ENCODE results near the gene ASTL. TPM values are rescaled to one million over a fixed set of nuclear protein-coding genes. Genes with fewer than 3 reads are reported as not detected.

The ASTL gene
- total RNA-seq, 1 donor from 2014 or later: 1.4 TPM

DNA sequence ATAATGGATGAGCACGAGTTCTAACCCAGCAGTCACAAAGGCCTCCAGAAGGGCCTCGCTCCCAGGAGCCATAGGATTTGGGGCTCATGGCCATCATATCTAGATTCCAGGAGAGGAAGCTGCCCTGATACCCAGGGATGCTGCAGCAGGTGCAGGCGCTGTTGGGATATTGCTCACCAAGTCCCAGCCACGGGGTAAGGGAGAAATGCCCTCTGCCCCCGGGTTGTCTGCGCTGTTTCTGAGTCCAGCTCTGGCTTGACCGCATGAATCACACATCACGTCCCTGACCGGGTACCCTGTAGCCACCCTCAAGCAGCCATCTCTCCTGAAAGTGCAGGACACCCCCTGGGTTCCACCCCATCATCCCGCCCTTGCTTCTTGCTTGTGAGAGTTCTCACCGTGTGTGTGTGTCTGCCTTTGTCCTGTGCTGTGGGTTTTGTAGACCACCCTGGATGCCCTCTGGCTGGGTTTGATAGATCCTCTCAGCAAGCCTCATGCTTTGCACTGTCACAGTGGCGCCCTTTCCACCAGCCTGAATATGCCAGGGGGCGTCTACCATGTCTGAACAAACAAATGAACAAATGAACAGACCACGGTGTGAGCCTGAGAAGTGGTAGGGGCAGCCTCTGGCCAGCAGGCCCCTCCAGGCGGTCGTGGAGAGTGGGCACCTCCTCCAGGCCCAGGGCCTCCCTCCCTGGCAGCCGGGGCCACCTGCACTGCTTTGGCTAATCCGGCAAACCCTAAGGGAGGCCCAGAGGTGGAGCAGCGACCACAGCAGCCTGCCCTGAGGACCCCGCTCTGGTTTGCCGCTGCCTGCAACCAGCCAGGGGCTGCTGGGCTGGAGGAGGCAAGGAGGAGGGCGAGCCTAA, 54.1 kb downstream of the ASTL start:
- no peak for DNase-seq (ENCODE audit: low spot score)

DNA sequence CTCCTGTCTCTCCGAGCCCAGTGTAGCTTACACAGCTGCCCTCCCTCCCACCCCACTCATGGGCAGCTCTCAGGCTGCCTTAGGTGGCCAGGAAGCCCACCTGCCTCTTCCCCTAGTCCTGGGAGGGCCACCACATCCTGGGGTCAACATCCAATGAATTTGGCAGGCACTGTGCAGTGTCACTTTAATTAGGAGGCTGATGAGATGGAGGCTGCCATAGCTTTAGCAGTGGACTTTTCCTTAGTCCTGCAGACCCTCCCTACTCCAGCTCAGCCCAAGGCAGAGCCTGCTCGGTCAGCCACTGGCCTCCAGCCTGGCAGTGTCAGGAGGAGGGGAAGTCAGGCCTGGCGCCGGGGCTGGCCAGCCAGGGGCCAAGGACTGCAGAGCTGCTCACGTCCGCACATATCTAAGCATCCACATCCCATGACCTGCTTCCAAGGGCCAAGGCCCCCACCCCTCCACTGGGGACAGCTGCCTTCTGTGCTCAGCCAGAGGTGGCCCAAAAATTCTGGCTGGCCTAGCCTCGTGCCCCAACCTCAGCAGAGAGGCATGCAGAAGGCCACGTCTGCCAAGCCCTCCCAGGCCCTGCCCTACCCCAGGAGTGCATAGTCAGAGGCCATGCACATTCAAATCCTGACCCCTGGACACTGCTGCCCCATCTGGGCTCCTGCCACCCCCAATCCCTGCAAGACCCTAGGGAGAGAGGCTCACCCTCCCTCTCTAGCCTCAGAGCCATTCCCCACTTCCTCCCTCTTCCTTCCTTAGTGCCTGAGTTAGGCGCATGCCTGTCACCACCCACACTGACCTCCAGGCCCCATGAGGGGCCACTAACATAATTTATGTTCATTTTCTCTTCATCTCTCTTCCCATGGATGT, 55.0 kb downstream of the ASTL start:
- DNase-seq (ENCODE audit: low spot score): no peak

DNA sequence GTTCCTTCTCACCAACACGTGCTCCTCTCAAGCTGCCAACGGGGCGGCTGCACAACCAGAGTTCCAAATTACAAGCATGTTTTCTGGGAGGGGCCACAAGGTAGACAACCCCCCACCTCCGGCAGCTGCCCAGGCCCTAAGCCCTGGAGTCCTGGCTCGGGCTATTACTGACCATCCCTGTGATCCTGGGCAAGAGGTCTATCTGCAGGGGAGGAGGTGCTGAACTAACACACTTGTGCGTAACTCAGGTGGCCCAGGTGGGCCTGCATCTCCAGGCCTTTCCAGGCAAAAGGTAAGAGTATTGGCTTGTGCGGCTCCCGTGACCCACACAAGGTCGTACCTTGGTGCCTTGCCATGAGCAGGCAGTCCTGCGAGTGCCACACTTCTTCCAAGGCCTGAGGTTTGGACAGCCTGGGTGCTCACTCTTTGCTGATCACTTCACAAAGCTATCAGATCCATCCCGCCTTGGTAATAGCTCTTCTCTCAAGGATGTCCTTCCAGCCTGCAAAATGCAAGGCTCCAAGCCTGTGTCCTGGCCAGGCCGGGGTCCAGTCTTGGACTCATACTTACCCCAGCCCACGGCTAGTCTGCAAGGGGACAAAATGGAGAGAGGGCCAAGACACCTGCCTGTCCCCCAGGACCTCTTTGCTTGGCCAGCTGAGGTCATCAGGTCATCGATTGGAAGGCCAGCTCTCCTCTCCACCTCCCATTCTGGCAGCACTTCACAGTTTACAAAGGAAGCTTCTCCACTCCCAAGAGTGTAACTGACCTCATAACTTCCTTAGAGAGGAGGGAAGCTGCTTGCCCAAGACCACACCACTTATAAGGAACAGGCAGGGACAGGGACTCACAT, 55.9 kb downstream of the ASTL start:
- DNase-seq (ENCODE audit: low spot score): no peak

DNA sequence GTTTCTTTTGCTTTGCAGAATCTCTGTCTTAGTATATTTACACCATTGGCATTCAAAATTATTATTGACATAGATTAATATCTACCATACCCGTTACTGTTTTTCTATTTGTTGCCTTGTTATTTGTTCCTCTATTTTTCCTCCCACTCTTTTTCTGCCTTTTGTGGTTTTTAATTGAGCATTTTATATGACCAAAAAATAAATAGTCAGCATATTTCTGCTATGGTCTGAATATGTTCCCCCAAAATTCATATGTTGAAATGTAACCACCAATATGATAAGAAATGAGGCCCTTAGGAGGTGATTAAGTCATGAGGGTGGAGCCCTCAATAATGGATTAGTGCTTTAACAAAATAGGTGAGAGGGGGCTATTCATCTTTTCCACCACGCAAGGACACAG, 57.3 kb downstream of the ASTL start:
- DNase-seq (ENCODE audit: low spot score): no peak

DNA sequence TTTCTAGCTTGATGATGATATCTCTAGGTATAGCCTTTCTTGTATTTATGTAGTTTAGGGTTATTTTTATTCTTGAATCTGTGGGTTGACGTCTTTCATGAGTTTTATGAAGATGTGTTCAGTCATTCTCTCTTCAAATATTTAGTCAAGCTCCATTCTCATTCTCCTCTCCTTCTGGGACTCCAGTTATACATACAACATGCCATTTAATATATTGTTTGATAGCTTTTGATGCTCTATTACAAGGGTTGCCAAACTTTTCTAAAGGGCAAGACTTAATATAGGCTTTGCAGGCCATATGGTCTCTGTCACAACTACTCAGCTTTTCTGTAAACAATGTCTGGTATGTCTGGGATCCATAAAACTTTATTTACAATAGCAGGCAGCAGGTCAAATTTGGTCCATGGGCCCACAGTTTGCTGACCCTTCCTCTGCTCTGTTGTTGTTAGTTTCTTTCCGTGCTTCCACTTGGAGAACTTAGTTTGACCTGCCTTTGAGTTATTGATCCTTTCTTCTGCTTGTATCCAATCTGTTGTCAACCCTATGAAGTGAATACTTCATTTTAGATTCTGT, 63.0 kb downstream of the ASTL start:
- no peak for DNase-seq (ENCODE audit: low spot score)

DNA sequence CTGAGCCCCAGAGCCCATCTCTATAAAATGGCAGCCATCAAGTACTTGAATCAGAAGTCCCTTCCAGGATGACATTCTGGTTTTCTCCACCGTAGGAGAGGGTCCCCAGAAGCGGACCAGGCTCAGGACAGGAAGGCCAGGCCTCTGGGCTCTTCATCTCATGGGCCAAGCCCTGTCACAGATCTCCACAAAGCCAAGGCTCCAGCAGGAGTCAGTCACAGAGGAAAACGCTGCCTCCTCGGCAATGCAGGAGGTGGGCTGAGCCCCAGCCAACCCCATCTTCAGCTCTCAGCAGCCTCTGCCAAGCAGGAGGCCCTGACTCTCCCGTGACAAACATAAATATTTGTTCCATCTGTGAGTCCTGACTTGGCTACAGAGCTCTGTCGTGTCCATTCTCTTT, 64.1 kb downstream of the ASTL start:
- DNase-seq (ENCODE audit: low spot score): no peak

DNA sequence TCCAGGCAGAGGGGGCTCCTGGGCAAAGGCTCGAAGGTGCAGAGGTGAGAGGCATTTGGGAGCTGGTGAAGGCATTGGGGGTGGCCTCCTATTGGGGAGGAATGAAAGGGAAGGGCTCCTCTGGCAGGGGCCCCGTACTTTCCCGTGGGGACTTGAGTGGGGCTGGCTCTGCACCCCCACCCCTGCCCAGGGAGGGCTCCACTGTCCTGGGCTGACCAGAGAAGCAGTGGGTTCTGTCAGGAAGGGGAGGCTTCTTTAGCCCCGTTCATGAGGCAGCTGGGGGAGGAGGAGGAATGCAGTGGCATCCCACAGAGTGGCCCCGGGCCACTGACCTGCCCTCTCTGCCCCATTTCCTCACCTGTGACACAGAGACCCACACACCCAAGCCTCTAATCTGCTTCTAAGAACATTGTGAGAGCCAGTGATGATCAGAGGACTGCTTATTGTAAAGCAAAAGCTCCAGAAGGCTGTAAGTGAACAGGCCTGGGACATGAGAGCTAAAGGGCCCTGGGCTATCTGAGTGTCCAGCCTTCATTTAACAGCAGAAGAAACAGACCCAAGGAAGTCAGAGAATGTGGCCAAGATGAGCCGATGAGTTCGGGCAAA, 65.0 kb downstream of the ASTL start:
- no peak for DNase-seq (ENCODE audit: low spot score)

Other genes with a start within 250 kb of the ASTL start
- gene ANKRD36C, start 146.7 kb downstream of the ASTL start, total RNA-seq (ENCODE audit: insufficient read depth, low replicate concordance): 86.4 TPM
- gene GPAT2, start 103.6 kb downstream of the ASTL start, total RNA-seq (ENCODE audit: insufficient read depth, low replicate concordance): 2.6 TPM
- gene ADRA2B, start 21.9 kb downstream of the ASTL start, total RNA-seq (ENCODE audit: insufficient read depth, low replicate concordance): 1.9 TPM
- gene DUSP2, start 6.9 kb upstream of the ASTL start, total RNA-seq (ENCODE audit: insufficient read depth, low replicate concordance): 28.9 TPM
- gene STARD7, start 70.3 kb upstream of the ASTL start, total RNA-seq (ENCODE audit: insufficient read depth, low replicate concordance): 42.1 TPM
- 13.5 TPM for gene TMEM127, start 127.5 kb upstream of the ASTL start, total RNA-seq (ENCODE audit: insufficient read depth, low replicate concordance)
- gene CIAO1, start 127.7 kb upstream of the ASTL start, total RNA-seq (ENCODE audit: insufficient read depth, low replicate concordance): 49.1 TPM
- gene SNRNP200, start 167.0 kb upstream of the ASTL start, total RNA-seq (ENCODE audit: insufficient read depth, low replicate concordance): 36.6 TPM
- gene ITPRIPL1, start 186.8 kb upstream of the ASTL start, total RNA-seq (ENCODE audit: insufficient read depth, low replicate concordance): 5.5 TPM
- gene NCAPH, start 197.3 kb upstream of the ASTL start, total RNA-seq (ENCODE audit: insufficient read depth, low replicate concordance): 1.7 TPM